DND-41 (cell line): ENCODE data around the gene NFASC.

Experiments
- EZH2 ChIP-seq: IDR thresholded peaks from 3 replicates; pipeline ENCODE4 v1.6.1; 2012; ENCODE audit warnings: borderline replicate concordance, low read depth, mild to moderate bottlenecking, moderate library complexity, low read length, inconsistent platforms; ENCODE audit not compliant: severe bottlenecking
- TF ChIP-seq, protein P1 (sequence below): IDR thresholded peaks from 2 replicates; pipeline ENCODE4 v1.5.1; 2012; ENCODE audit warnings: borderline replicate concordance, low read length, moderate library complexity, mild to moderate bottlenecking; ENCODE audit not compliant: poor library complexity, severe bottlenecking; ENCODE audit errors: extremely low read depth

DNA sequence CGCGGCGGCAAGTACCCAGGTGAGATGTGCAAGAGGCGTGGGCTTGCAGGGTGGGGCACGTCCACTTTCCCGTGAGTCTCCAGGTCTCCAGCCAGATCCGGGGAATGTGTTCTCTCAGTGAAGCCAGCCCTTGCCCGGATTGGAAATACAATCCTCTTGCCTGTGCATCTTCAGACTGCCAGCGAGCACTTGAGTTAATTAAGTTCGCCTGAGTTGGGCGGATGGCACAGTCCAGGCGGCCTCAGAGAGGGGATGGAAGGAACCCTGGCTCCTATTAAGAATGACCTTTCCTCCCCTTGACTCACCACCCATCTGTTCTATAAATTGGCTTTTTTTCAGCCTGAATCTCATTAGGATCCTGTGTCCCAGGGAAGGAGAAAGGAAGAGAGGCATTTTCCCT, 139.0 kb downstream of the NFASC start:
- no peak for TF ChIP-seq EZH2
- TF ChIP-seq, protein P1, sequence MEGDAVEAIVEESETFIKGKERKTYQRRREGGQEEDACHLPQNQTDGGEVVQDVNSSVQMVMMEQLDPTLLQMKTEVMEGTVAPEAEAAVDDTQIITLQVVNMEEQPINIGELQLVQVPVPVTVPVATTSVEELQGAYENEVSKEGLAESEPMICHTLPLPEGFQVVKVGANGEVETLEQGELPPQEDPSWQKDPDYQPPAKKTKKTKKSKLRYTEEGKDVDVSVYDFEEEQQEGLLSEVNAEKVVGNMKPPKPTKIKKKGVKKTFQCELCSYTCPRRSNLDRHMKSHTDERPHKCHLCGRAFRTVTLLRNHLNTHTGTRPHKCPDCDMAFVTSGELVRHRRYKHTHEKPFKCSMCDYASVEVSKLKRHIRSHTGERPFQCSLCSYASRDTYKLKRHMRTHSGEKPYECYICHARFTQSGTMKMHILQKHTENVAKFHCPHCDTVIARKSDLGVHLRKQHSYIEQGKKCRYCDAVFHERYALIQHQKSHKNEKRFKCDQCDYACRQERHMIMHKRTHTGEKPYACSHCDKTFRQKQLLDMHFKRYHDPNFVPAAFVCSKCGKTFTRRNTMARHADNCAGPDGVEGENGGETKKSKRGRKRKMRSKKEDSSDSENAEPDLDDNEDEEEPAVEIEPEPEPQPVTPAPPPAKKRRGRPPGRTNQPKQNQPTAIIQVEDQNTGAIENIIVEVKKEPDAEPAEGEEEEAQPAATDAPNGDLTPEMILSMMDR, result no peak
